HG03442 (cell line): ENCODE results near the gene CCDC160.

Experiments
- ATAC-seq: cut with Tn5 transposase; IDR thresholded peaks from one replicate; pipeline ENCODE4 v1.9.1; 2021; ENCODE audit warnings: mild to moderate bottlenecking, moderate library complexity; ENCODE audit not compliant: unreplicated experiment

CCDC160 gene

DNA sequence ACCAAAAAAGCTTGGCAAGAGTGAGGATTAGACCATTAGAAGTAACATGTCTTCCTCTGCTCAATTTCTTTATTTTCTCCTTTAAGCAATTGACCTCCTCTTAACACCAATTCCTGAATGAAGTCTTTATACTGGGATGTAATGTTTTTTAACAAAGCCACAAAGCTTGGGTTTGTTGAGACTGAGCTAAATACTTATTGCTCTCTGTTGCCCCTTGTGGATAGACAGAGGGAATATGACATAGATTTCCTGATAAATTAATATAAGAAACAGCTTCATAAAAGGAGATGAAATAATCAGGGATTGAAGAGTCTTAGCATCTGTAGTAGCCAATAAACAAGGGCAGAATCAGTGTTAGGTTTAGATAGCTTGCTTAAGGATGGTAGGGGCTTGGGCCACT, 57.6 kb downstream of the CCDC160 start:
- no peak for ATAC-seq
